ENCODE data around the gene NRG2. TPM values are rescaled to one million over a fixed set of nuclear protein-coding genes. Genes with fewer than 3 reads are reported as not detected.

The NRG2 gene
- total RNA-seq, 4 donors from 2014 or later = 0.80 TPM; not detected in 3

DNA sequence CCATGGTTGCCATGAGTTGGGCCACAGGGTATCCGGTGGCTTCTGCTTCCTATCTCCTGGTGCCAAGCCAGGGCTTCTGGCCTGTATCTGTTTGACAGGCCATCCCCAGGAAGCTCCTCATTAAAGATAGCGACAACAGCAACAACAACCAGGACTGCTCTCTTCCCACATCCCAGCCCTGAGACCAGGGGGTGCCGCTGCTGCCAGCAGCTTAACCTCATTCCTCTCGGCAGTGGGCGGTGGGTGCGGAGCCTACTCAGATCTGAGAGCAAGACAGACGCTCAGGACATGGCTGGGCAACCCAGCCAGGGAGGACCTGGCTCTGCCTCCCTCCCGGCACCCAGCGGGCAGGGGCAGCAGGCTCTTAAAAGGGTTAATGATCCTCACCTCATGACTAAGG, 149.2 kb downstream of the NRG2 start:
- Histone ChIP-seq H3K4me3 (no peak overlapping the region), H3K36me3 (no peaks in the 10 kb centered on the region), H3K4me1 (no peaks in the 10 kb centered on the region), H3K9me3 (no peaks in the 10 kb centered on the region), H3K27ac (no peak overlapping the region), H3K27me3 (no peaks in the 10 kb centered on the region)
- TF ChIP-seq, protein P1, sequence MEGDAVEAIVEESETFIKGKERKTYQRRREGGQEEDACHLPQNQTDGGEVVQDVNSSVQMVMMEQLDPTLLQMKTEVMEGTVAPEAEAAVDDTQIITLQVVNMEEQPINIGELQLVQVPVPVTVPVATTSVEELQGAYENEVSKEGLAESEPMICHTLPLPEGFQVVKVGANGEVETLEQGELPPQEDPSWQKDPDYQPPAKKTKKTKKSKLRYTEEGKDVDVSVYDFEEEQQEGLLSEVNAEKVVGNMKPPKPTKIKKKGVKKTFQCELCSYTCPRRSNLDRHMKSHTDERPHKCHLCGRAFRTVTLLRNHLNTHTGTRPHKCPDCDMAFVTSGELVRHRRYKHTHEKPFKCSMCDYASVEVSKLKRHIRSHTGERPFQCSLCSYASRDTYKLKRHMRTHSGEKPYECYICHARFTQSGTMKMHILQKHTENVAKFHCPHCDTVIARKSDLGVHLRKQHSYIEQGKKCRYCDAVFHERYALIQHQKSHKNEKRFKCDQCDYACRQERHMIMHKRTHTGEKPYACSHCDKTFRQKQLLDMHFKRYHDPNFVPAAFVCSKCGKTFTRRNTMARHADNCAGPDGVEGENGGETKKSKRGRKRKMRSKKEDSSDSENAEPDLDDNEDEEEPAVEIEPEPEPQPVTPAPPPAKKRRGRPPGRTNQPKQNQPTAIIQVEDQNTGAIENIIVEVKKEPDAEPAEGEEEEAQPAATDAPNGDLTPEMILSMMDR (IDR thresholded peaks at IDR 0.05) = no peak
- no peak for TF ChIP-seq POLR2A (IDR thresholded peaks at IDR 0.05)
- no peak for DNase-seq

GRCh38 chr5:139889410-139889809, 153.7 kb downstream of the NRG2 start:
- Histone ChIP-seq H3K4me1 (no peaks in the 10 kb centered on the region), H3K27me3 (no peaks in the 10 kb centered on the region), H3K36me3 (no peaks in the 10 kb centered on the region), H3K4me3 (no peak overlapping the region), H3K9me3 (no peaks in the 10 kb centered on the region), H3K27ac (no peak overlapping the region)
- no peak for TF ChIP-seq POLR2A (IDR thresholded peaks at IDR 0.05)
- TF ChIP-seq, protein P1 (IDR thresholded peaks at IDR 0.05) = no peak
- no peak for DNase-seq

DNA sequence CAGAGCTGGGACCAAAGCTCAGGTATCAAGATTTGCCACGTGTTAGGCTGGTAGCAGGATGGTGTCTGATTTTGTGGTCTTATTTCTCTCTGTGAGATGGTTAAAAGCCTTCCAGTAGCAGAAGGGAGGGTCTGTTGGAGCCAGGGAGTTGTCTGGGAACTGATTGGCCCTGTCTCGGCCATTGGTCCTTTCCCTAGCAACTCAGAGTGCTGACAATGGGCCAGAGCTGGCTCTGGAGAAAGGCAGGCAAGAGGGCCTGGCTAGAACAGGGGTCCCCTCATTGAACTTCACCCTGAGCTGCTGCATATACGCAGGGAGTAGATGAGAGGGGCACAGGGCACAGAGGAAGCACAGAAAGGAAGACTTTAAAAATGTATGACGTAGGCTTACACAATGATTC, 154.7 kb downstream of the NRG2 start:
- Histone ChIP-seq H3K36me3 (no peaks in the 10 kb centered on the region), H3K4me1 (no peaks in the 10 kb centered on the region), H3K27me3 (no peaks in the 10 kb centered on the region), H3K4me3 (no peak overlapping the region), H3K27ac (no peak overlapping the region), H3K9me3 (no peaks in the 10 kb centered on the region)
- no peak for DNase-seq
- no peak for TF ChIP-seq POLR2A (IDR thresholded peaks at IDR 0.05)
- TF ChIP-seq, protein P1 (IDR thresholded peaks at IDR 0.05) = no peak

GRCh38 chr5:139886213-139886612, 156.9 kb downstream of the NRG2 start:
- Histone ChIP-seq H3K9me3 (no peaks in the 10 kb centered on the region), H3K27ac (no peak overlapping the region), H3K36me3 (no peaks in the 10 kb centered on the region), H3K4me1 (no peaks in the 10 kb centered on the region), H3K27me3 (no peaks in the 10 kb centered on the region), H3K4me3 (no peak overlapping the region)
- no peak for DNase-seq
- TF ChIP-seq, protein P1 (IDR thresholded peaks at IDR 0.05) = no peak
- TF ChIP-seq POLR2A (IDR thresholded peaks at IDR 0.05) = no peak

DNA sequence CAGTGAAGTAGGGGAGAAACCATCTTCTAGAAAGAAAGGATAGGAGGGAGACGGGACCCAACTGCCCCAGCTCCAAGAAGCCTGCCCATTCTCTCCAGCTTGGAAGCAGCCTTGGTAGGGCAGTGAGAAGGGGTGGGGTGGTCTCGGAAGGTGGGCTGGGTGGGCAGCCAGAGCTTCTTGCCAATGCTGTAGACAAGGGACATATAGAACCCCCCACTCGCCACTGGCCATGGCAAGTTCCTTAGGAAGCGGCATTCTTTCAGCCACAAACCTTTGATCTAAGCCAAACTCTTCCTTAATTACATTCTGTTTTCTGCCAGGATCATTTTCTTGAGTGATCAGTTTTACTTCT, 157.3 kb downstream of the NRG2 start:
- no peak overlapping the region for H3K4me3 ChIP-seq
- TF ChIP-seq, protein P1 (IDR thresholded peaks at IDR 0.05) = no peak
- no peak for TF ChIP-seq POLR2A (IDR thresholded peaks at IDR 0.05)

GRCh38 chr5:139885172-139885856, 157.8 kb downstream of the NRG2 start:
- no peak overlapping the region for H3K27ac ChIP-seq
- no peaks in the 10 kb centered on the region for H3K4me1 ChIP-seq
- no peaks in the 10 kb centered on the region for H3K36me3 ChIP-seq
- H3K27me3 ChIP-seq = no peaks in the 10 kb centered on the region
- TF ChIP-seq POLR2A (IDR thresholded peaks at IDR 0.05) = no peak
- TF ChIP-seq, protein P1 (IDR thresholded peaks at IDR 0.05) = no peak
- no peak overlapping the region for H3K4me3 ChIP-seq
- DNase-seq = no peak
- no peaks in the 10 kb centered on the region for H3K9me3 ChIP-seq

More for the DNA sequence above, 157.3 kb downstream of the NRG2 start:
- H3K9me3 ChIP-seq = no peaks in the 10 kb centered on the region
- H3K4me1 ChIP-seq = no peaks in the 10 kb centered on the region
- H3K27ac ChIP-seq = no peak overlapping the region
- no peaks in the 10 kb centered on the region for H3K27me3 ChIP-seq
- no peak for DNase-seq
- no peaks in the 10 kb centered on the region for H3K36me3 ChIP-seq
